HG03521 (cell line): ENCODE results near the gene KCNQ4.

Experiments used
- ATAC-seq: cut with Tn5 transposase; IDR thresholded peaks from one replicate; pipeline ENCODE4 v1.9.1; 2021; ENCODE audit warnings: mild to moderate bottlenecking, moderate library complexity; ENCODE audit not compliant: unreplicated experiment

KCNQ4 gene

GRCh38 chr1:40818264-40818961 is 34.8 kb downstream of the KCNQ4 start:
- peak; percentile 63 for ATAC-seq

DNA sequence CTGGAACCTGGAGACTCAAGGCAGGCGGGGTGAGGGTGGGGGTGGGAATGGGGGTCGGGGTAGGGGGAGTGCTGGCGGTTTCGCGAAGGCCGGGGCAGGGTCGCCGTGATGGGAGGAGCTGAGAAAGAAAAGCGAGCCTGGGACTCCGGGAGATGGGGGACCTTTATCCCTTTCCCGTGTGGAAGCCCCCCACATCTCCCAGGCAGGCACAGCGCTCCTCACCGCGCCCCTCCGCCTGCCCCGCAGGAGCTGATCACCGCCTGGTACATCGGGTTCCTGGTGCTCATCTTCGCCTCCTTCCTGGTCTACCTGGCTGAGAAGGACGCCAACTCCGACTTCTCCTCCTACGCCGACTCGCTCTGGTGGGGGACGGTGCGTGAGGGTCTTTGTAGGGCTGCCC is 35.5 kb downstream of the KCNQ4 start:
- no peak for ATAC-seq

- ATAC-seq = no peak
Measured at GRCh38 chr1:40820251-40820797, 36.7 kb downstream of the KCNQ4 start.

DNA sequence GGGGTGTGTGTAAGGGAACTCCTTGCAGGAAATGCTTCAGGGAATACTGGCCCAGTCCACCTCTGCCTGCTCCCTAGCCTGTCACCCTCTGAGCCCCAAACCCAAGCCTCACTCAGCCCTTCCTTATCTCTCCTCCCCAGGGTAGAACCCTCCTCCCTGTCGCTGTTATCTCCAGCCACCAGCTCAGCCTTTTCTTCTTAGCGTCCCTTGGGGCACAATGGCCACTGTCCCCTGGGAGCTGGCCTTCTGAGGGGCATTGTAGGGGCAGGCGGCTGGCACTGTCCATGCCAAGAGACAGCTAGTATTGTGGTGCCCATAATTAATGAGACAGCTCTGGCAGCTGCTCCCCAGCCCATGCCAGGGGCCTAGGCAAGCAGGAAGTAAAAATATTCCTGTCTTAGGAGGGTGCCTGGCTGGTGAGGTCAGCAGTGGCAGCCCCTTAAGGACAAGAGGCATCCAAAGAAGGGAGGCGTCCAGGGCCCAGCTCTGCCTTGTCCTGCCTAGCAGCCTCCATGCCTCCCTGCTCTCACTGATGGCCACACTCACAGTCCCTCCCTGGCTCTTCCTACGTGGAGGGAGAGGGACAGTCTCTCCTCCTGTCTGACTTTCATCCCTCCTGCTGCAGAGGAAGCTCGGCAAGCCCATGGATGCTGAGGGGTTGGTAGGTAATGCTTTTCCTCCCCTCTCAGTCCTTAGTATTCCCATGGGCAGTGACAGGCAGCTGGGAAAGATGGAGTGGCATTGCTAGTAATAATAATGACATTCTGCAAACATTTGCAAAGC is 37.5 kb downstream of the KCNQ4 start:
- no peak for ATAC-seq

DNA sequence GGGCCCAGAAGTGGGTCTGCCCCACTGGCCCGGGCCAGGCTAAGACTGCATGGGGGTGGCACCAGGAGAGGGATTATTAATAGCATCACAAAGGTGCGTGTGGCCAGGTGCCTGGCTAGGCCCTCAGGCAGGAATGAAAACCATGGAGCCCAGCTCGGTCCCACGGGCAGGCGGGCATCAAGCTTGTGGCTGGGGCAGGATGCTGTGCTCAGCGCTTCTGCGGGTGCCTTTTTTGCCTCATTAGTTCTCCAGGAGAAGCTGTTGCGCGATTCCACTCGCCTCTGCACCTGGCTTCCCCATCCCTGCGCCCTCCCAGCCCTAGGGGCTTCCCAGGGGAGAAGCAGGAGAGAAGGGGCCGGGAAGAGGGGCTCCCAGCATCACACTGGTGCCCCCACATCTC is 39.3 kb downstream of the KCNQ4 start:
- no peak for ATAC-seq

GRCh38 chr1:40823345-40823744 is 39.8 kb downstream of the KCNQ4 start:
- no peak for ATAC-seq

GRCh38 chr1:40823983-40824382 is 40.4 kb downstream of the KCNQ4 start:
- ATAC-seq = no peak

DNA sequence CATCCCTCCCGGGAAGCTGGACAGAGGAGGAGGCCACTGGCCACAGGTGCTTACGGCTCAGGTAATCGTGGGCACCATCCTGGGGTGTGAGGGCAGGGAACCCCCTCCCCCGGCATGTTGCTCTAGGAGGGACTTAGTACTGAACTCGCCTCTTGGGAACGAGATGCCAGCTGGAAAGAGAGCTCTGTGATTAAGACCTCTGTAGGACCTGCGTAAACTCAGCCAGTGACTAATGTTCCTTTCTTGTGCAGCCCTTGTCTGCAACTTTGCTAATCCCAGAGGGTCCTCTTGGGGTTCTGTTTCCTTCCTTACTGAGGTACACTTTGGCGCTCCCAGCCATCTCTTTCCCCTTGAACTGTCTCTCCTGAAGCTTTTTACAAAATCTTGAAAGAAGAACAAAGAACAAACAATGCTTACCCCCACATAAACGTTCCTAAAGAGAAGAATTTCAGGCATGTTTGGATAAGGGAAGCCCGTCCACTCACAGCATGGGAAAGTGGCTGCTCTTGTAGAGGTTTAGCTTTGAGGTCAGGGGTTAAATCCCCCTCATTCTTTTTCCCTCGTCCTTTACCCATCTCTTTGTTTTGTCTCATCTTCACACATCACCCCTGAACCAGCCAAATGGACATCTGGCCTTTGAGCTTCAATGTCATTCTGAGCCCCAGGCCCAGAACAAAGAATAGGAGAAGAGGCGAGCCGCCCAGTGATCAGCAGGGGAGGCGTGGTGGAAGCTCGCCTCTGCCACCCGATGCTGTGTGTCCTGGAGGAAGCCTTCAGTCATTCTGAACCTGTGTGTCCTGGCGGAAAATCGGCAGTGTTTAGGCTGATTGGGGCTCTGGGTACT is 41.2 kb downstream of the KCNQ4 start:
- ATAC-seq = no peak

DNA sequence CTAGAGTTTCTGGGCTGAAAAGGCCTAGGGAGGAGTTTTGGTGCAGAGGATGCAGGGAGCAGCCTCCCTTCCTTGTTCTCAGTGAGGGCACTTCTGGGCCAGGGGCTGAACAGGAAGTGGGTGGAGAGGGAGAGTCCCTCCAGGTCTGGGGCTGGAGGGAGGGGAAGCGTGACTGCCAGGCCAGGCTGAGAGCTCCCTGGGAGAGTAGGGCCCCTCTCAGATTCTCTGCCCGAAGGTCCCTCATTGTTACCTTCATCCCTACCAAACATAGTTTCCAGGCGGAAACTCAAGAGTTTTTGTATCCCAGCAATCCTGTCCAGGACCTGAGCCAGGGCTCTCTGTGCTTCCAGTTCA is 41.8 kb downstream of the KCNQ4 start:
- no peak for ATAC-seq

- no peak for ATAC-seq
Measured at GRCh38 chr1:40825996-40826395, 42.4 kb downstream of the KCNQ4 start.

DNA sequence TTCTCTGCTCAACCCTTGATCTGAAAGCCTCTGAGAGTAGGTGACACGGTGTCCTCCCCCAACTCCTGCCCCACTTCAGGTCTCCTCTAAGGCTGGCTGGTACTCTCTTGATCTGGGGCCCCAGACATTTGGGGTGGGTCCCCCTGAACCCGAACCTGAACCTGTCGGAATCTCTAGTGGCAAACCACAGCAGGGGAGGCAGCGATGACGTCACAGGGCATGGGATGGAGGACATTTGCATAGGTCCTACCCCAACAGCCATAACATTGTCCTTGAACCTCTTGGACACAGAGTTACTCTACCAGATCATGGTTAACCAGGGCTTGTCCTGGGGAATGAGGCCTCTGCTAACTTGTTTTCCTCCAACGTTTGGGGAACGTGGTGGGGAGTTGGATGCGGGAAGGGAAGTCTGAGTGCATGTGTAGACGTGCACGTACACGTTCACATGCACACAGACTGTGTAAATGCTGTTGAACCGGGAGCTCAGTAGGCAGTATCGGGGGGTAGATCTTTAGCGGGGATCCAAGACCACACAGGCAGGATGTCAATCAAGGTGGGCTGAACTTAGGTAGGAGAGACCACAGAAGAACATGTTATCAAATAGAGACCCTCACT is 46.2 kb downstream of the KCNQ4 start:
- no peak for ATAC-seq

- no peak for ATAC-seq
Measured at GRCh38 chr1:40830419-40830943, 46.9 kb downstream of the KCNQ4 start.

- ATAC-seq = no peak
Measured at GRCh38 chr1:40831001-40831732, 47.6 kb downstream of the KCNQ4 start.

DNA sequence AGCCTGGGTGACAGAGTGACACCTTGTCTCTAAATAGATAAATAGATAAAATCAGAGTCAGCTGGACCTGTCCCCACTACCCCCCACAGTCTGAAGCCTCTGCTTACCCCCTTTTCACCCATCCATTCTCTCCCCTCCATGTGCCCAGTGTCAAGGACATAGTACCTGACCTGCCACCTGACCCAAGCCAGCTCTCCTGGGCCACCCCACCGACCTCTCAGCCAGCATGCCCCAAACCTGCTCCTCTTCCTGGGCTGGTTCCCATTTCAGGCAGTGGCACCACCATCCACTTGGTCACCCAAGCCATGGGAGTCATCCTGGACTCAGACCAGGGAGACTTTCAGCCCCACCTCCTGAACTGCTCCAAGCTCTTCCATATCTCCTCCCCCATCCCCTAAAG is 50.4 kb downstream of the KCNQ4 start:
- no peak for ATAC-seq

GRCh38 chr1:40834968-40835545 is 51.5 kb downstream of the KCNQ4 start:
- no peak for ATAC-seq

- ATAC-seq = no peak
Measured at GRCh38 chr1:40836283-40836682, 52.7 kb downstream of the KCNQ4 start.

GRCh38 chr1:40837601-40838000 is 54.0 kb downstream of the KCNQ4 start:
- no peak for ATAC-seq

- no peak for ATAC-seq
Measured at GRCh38 chr1:40838045-40838979, 54.7 kb downstream of the KCNQ4 start.
